Measurements from ENCODE around the gene TGM5.

- TF ChIP-seq CTCF (IDR thresholded peaks at IDR 0.05) (no peak), POLR2AphosphoS5 (IDR thresholded peaks at IDR 0.05) (no peak), POLR2A (IDR thresholded peaks at IDR 0.05) (no peak)
These were observed 13.0 kb downstream of the TGM5 start for GRCh38 chr15:43253431-43254403.

All from transverse colon (tissue), 4 donors.